Osteocyte (in vitro differentiated cells): ENCODE data around the gene TOGARAM1. TPM values are rescaled to one million over a fixed set of nuclear protein-coding genes. Genes with fewer than 3 reads are reported as not detected.
A peak's percentile ranks its signal among the peaks of the same experiment; 100 is the strongest.

ENCODE experiments used
- DNase-seq: peaks from one replicate; pipeline ENCODE4 v3.0.0; 2021; ENCODE audit warnings: mixed read lengths; ENCODE audit not compliant: unreplicated experiment; ENCODE audit errors: extremely low spot score
- H3K27ac Mint-ChIP-seq: one replicate; pipeline ENCODE4 v1.8.0; 2021; ENCODE audit warnings: mild to moderate bottlenecking, mixed read lengths; ENCODE audit not compliant: unreplicated experiment
- H3K27me3 Mint-ChIP-seq: one replicate; pipeline ENCODE4 v1.8.0; 2021; ENCODE audit warnings: mixed read lengths; ENCODE audit not compliant: unreplicated experiment
- H3K36me3 Mint-ChIP-seq: one replicate; pipeline ENCODE4 v1.8.0; 2021; ENCODE audit warnings: mixed read lengths; ENCODE audit not compliant: unreplicated experiment
- H3K4me1 Mint-ChIP-seq: one replicate; pipeline ENCODE4 v1.8.0; 2021; ENCODE audit warnings: mixed read lengths; ENCODE audit not compliant: unreplicated experiment
- H3K4me3 Mint-ChIP-seq: one replicate; pipeline ENCODE4 v1.8.0; 2021; ENCODE audit warnings: mild to moderate bottlenecking, moderate library complexity, mixed read lengths; ENCODE audit not compliant: unreplicated experiment
- H3K9me3 Mint-ChIP-seq: one replicate; pipeline ENCODE4 v1.8.0; 2021; ENCODE audit warnings: mixed read lengths; ENCODE audit not compliant: unreplicated experiment
- total RNA-seq: library from RNA; stranded (reverse); gene quantifications from 2 replicates; pipeline ENCODE4 v1.2.1, GENCODE V29; 2021
- TF ChIP-seq, protein P1 (sequence below): fragments of 200-600 bp; sonication (generic); IDR thresholded peaks from 2 replicates; pipeline ENCODE4 v1.5.0; 2021; ENCODE audit warnings: antibody characterized with exemption, mild to moderate bottlenecking, moderate library complexity

Gene TOGARAM1
- total RNA-seq, 1 donor from 2014 or later: 20.7 TPM

DNA sequence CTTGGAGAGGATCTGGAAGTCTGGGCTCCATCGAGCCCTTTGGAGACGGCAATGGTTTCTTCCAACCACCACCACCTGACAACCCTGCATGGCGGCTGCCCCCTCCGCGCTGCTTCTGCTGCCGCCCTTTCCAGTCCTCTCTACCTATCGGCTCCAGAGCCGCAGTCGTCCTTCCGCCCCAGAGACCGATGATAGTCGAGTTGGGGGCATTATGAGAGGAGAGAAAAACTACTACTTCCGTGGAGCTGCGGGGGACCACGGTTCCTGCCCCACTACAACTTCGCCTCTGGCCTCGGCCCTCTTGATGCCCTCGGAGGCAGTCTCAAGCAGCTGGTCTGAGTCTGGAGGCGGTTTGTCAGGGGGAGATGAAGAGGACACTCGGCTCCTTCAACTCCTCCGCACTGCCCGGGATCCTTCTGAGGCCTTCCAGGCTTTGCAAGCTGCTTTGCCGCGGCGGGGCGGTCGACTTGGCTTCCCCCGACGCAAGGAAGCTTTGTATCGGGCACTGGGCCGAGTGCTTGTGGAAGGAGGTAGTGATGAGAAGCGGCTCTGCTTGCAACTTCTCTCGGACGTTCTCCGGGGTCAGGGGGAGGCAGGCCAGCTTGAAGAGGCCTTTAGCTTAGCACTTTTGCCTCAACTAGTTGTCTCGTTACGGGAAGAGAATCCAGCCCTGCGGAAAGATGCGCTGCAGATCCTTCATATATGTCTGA lies 499 bp downstream of the TOGARAM1 start:
- no peaks in the 10 kb centered on the region for H3K9me3 Mint-ChIP-seq
- H3K36me3 Mint-ChIP-seq: peaks cover 4% of the 10 kb centered on the region
- DNase-seq: no peak
- no peak overlapping the region for H3K4me3 Mint-ChIP-seq
- H3K27ac Mint-ChIP-seq: no peak overlapping the region
- TF ChIP-seq, protein P1, sequence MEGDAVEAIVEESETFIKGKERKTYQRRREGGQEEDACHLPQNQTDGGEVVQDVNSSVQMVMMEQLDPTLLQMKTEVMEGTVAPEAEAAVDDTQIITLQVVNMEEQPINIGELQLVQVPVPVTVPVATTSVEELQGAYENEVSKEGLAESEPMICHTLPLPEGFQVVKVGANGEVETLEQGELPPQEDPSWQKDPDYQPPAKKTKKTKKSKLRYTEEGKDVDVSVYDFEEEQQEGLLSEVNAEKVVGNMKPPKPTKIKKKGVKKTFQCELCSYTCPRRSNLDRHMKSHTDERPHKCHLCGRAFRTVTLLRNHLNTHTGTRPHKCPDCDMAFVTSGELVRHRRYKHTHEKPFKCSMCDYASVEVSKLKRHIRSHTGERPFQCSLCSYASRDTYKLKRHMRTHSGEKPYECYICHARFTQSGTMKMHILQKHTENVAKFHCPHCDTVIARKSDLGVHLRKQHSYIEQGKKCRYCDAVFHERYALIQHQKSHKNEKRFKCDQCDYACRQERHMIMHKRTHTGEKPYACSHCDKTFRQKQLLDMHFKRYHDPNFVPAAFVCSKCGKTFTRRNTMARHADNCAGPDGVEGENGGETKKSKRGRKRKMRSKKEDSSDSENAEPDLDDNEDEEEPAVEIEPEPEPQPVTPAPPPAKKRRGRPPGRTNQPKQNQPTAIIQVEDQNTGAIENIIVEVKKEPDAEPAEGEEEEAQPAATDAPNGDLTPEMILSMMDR: no peak
- H3K4me1 Mint-ChIP-seq: peaks cover 62% of the 10 kb centered on the region
- no peaks in the 10 kb centered on the region for H3K27me3 Mint-ChIP-seq

DNA sequence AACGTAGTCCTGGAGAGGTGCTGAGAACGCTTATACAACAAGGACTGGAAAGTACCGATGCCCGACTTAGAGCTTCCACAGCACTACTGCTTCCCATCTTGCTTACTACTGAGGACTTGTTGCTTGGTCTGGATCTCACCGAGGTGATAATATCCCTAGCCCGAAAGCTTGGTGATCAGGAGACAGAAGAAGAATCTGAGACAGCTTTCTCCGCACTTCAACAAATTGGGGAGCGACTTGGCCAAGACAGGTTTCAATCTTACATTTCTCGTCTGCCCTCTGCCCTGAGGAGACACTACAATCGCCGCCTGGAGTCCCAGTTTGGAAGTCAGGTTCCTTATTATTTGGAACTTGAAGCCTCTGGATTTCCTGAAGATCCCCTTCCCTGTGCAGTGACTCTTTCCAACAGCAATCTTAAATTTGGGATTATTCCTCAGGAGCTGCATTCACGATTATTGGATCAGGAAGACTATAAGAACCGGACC lies 1.1 kb downstream of the TOGARAM1 start:
- Mint-ChIP-seq H3K27me3 (no peaks in the 10 kb centered on the region), H3K36me3 (peaks cover 5% of the 10 kb centered on the region), H3K4me3 (no peak overlapping the region), H3K4me1 (peaks cover 64% of the 10 kb centered on the region), H3K9me3 (no peaks in the 10 kb centered on the region), H3K27ac (no peak overlapping the region)
- DNase-seq: no peak
- TF ChIP-seq, protein P1: no peak

DNA sequence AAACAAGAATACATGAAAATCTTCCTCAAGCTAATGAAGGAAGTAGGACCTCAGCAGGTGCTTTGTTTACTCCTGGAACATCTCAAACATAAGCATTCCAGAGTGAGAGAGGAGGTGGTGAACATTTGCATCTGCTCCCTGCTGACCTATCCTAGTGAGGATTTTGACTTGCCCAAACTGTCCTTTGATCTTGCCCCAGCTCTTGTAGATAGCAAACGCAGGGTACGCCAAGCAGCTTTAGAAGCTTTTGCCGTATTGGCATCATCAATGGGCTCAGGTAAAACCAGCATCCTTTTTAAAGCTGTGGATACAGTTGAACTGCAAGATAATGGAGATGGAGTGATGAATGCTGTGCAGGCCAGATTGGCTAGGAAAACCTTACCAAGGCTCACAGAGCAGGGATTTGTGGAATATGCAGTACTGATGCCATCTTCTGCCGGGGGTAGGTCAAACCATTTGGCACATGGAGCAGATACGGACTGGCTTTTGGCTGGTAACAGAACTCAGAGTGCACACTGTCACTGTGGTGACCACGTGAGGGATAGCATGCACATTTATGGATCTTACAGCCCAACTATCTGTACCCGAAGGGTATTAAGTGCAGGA lies 1.9 kb downstream of the TOGARAM1 start:
- H3K27me3 Mint-ChIP-seq: no peaks in the 10 kb centered on the region

DNA sequence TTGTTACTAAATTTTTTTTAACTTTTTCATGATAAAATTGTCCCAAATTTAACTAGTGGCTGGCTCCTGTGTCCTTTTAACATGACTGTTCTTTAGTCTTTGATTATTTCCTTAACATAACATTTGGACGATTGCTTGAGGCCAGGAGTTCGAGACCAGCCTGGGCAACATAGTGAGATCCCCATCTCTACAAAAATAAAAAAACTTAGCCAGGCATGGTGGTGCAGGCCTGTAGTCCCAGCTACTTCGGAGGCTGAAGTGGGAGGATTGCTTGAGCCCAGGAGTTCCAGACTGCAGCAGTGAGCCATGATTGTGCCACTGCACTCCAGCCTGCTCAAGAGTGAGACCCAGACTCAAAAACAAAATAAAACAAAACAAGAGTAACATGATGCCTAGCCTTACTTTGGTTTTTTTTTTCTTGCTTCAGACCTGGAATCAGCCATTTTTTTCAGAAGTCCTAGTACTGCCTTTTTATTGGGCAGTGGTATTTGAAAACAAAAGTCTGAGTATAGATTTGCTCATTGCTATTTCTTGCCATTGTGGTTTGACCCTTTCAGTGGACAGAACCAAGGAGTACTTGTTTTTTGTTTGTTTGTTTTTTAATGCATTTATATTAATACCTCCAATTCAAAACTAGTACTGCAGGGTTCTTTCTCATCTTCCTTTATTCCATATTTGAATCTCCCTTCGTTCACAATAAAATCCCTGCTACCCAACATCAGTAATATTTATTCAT lies 4.8 kb downstream of the TOGARAM1 start:
- Mint-ChIP-seq H3K36me3 (peaks cover 28% of the 10 kb centered on the region), H3K9me3 (peaks cover 17% of the 10 kb centered on the region), H3K27me3 (no peaks in the 10 kb centered on the region), H3K4me3 (peak overlapping the region; percentile 57), H3K27ac (no peak overlapping the region), H3K4me1 (peaks cover 64% of the 10 kb centered on the region)
- DNase-seq: no peak
- TF ChIP-seq, protein P1: no peak

More for the DNA sequence above, 1.9 kb downstream of the TOGARAM1 start:
- TF ChIP-seq, protein P1: no peak
- no peak overlapping the region for H3K27ac Mint-ChIP-seq
- no peaks in the 10 kb centered on the region for H3K9me3 Mint-ChIP-seq
- no peak for DNase-seq
- H3K4me1 Mint-ChIP-seq: peaks cover 65% of the 10 kb centered on the region
- H3K4me3 Mint-ChIP-seq: no peak overlapping the region
- H3K36me3 Mint-ChIP-seq: peaks cover 10% of the 10 kb centered on the region

DNA sequence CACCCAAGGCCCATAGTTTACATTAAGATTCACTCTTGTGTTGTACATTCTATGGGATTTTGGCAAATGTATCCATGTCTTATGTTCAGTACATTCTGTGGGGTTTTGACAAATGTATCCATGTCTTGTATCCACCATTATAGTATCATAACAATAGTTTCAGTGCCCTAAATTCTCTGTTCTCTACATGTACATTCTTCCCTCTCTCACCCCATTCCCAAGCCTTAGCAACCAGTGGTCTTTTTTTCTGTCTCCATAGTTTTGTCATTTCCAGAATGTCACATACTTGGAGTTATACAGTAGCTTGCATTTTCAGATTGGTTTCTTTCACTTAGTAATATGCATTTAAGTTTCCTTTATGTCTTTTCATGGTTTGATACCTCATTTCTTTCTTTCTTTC lies 6.7 kb downstream of the TOGARAM1 start:
- TF ChIP-seq, protein P1: no peak
- Mint-ChIP-seq H3K9me3 (peaks cover 19% of the 10 kb centered on the region), H3K4me1 (peaks cover 59% of the 10 kb centered on the region), H3K27me3 (no peaks in the 10 kb centered on the region), H3K4me3 (peak overlapping the region; percentile 5), H3K36me3 (peaks cover 31% of the 10 kb centered on the region), H3K27ac (no peak overlapping the region)
- no peak for DNase-seq
